Gastrocnemius medialis (tissue), 4 donors: ENCODE measurements around the gene LMTK3. TPM values are rescaled to one million over a fixed set of nuclear protein-coding genes. Genes with fewer than 3 reads are reported as not detected.

Experiments used
- ATAC-seq, 2 donors: fragments of 150-250 bp; one replicate each; pipeline ENCODE4 v1.9.1; 2016
- DNase-seq, 2 donors: peaks; one replicate each; pipeline ENCODE4 v3.0.0-alpha.2; 2019
- H3K27ac ChIP-seq, 4 donors: fragments of 200-600 bp; sonication (generic); 1 replicate in 1 of 4; 2 replicates in 3 of 4; pipeline ENCODE4 v1.5.1; 2016 to 2018; ENCODE audit warnings: mild to moderate bottlenecking in 2 of 4, moderate library complexity in 1 of 4
- H3K27me3 ChIP-seq, 3 donors: fragments of 200-600 bp; sonication (generic) in 2 of 3; 1 replicate in 1 of 3; 2 replicates in 2 of 3; pipeline versions ENCODE4 v1.5.1 to v1.6.0; 2016 to 2019; ENCODE audit warnings: mild to moderate bottlenecking in 1 of 3, moderate library complexity in 1 of 3
- H3K36me3 ChIP-seq, 2 donors: fragments of 200-600 bp; sonication (generic) in 1 of 2; one replicate each; pipeline ENCODE4 v1.5.1; 2017 to 2018
- H3K4me1 ChIP-seq, 2 donors: fragments of 200-600 bp; sonication (generic) in 1 of 2; one replicate each; pipeline ENCODE4 v1.5.1; 2016 to 2017; ENCODE audit warnings: mild to moderate bottlenecking in 2 of 2
- H3K4me3 ChIP-seq, 4 donors: fragments of 200-600 bp; sonication (generic) in 3 of 4; 1 replicate in 1 of 4; 2 replicates in 3 of 4; pipeline ENCODE4 v1.5.1; 2016 to 2019; ENCODE audit warnings: mild to moderate bottlenecking in 2 of 4
- H3K9me3 ChIP-seq, 3 donors: fragments of 200-600 bp; sonication (generic) in 2 of 3; 1 replicate in 1 of 3; 2 replicates in 2 of 3; pipeline ENCODE4 v1.5.1; 2016 to 2019
- CTCF ChIP-seq, 5 experiments: fragments of 450-650 bp in 3 of 5; fragments of 200-600 bp in 2 of 5; sonication (generic) in 2 of 5; IDR thresholded peaks in 4 of 5; conservative IDR thresholded peaks in 1 of 5; 1 replicate in 4 of 5; 2 replicates in 1 of 5; pipeline ENCODE4 v1.5.1; 2016 to 2019; ENCODE audit warnings: antibody characterized with exemption in 5 of 5, mild to moderate bottlenecking in 3 of 5, moderate library complexity in 3 of 5
- POLR2A ChIP-seq, 2 donors: fragments of 450-650 bp; IDR thresholded peaks; one replicate each; pipeline ENCODE4 v1.6.1; 2017; ENCODE audit warnings: antibody characterized with exemption in 2 of 2, mild to moderate bottlenecking in 2 of 2, moderate library complexity in 2 of 2
- in situ Hi-C, 4 donors: fragments of 200-750 bp; cut with MboI; loops; one replicate each; pipeline versions ENCODE4 v1.15.0 to v1.8.0; 2017; ENCODE audit warnings: low sequenced_read_pairs in 4 of 4
- intact Hi-C: fragments of 100-400 bp; cut with DNase I; formaldehyde crosslinking; loops from one replicate; pipeline ENCODE4 v1.15.1; 2023; ENCODE audit warnings: low total_unique reads
- total RNA-seq, 4 donors: library from RNA; depleted of rRNA; stranded (reverse); fragments of >200 nt; gene quantifications; one replicate each; pipeline versions ENCODE4 v1.1.0 to v1.2.3, GENCODE V29; 2016

The LMTK3 gene
- total RNA-seq, 4 donors from 2014 or later: not detected

- Histone ChIP-seq H3K9me3 (no peaks in the 10 kb centered on the region), H3K4me1 (peaks cover 4 to 6% of the 10 kb centered on the region in 2 donors), H3K36me3 (no peaks in the 10 kb centered on the region), H3K27ac (no peak overlapping the region), H3K27me3 (peaks cover 8 to 19% (median 11%) of the 10 kb centered on the region in 3 donors), H3K4me3 (no peak overlapping the region)
- no peak for DNase-seq
- in situ Hi-C loops: loop anchor here in 2 of 4 donors (5.0 kb wide), 1 partner anchor 76 kb away; no protein-coding TSS in a partner anchor
- peak; percentile 34 to 67 (median 54) for TF ChIP-seq CTCF (IDR thresholded peaks at IDR 0.05 in 4 of 5, conservative IDR thresholded peaks at IDR 0.05 in 1 of 5)
- TF ChIP-seq POLR2A (IDR thresholded peaks at IDR 0.05): no peak
- intact Hi-C loops: no loop called here
- ATAC-seq: peak in 1 of 2 donors; percentile 49
These were observed 5.4 kb downstream of the LMTK3 start for GRCh38 chr19:48506138-48506733.

- no peak overlapping the region for H3K27ac ChIP-seq
- no peaks in the 10 kb centered on the region for H3K9me3 ChIP-seq
- intact Hi-C loops: no loop called here
- no peak for ATAC-seq
- no peaks in the 10 kb centered on the region for H3K4me1 ChIP-seq
- TF ChIP-seq POLR2A (IDR thresholded peaks at IDR 0.05): no peak
- no peak for TF ChIP-seq CTCF (IDR thresholded peaks at IDR 0.05 in 4 of 5, conservative IDR thresholded peaks at IDR 0.05 in 1 of 5)
- no peaks in the 10 kb centered on the region for H3K36me3 ChIP-seq
- in situ Hi-C loops: no loop called here
- DNase-seq: no peak
- H3K4me3 ChIP-seq: no peak overlapping the region
- peaks cover 35 to 44% (median 40%) of the 10 kb centered on the region in 3 donors for H3K27me3 ChIP-seq
These were observed 9.2 kb downstream of the LMTK3 start for GRCh38 chr19:48502350-48503018.

- no peaks in the 10 kb centered on the region for H3K9me3 ChIP-seq
- no peaks in the 10 kb centered on the region for H3K36me3 ChIP-seq
- in situ Hi-C loops (no loop called here), intact Hi-C loops (no loop called here)
- DNase-seq (no peak), ATAC-seq (peak in 1 of 2 donors; percentile 21)
- H3K27me3 ChIP-seq: peaks cover 36 to 50% (median 40%) of the 10 kb centered on the region in 3 donors
- no peak overlapping the region for H3K27ac ChIP-seq
- no peak overlapping the region for H3K4me3 ChIP-seq
- no peaks in the 10 kb centered on the region for H3K4me1 ChIP-seq
- no peak for TF ChIP-seq CTCF (IDR thresholded peaks at IDR 0.05 in 4 of 5, conservative IDR thresholded peaks at IDR 0.05 in 1 of 5)
- TF ChIP-seq POLR2A (IDR thresholded peaks at IDR 0.05): no peak
These were observed 9.9 kb downstream of the LMTK3 start for GRCh38 chr19:48501494-48502349.

- Histone ChIP-seq H3K27ac (no peak overlapping the region), H3K4me1 (no peaks in the 10 kb centered on the region), H3K4me3 (no peak overlapping the region), H3K36me3 (no peaks in the 10 kb centered on the region), H3K27me3 (peaks cover 36 to 50% (median 40%) of the 10 kb centered on the region in 3 donors), H3K9me3 (no peaks in the 10 kb centered on the region)
- in situ Hi-C loops: no loop called here
- TF ChIP-seq POLR2A (IDR thresholded peaks at IDR 0.05) (no peak), CTCF (IDR thresholded peaks at IDR 0.05 in 4 of 5, conservative IDR thresholded peaks at IDR 0.05 in 1 of 5) (no peak)
- intact Hi-C loops: no loop called here
- DNase-seq: no peak
- ATAC-seq: no peak
These were observed 10.7 kb downstream of the LMTK3 start for GRCh38 chr19:48500830-48501493.
